Gastrocnemius medialis (tissue), 4 donors: ENCODE results near the gene GJC2. TPM values are rescaled to one million over a fixed set of nuclear protein-coding genes. Genes with fewer than 3 reads are reported as not detected.

ENCODE experiments used
- ATAC-seq, 2 donors: fragments of 150-250 bp; one replicate each; pipeline ENCODE4 v1.9.1; 2016
- DNase-seq, 2 donors: peaks; one replicate each; pipeline ENCODE4 v3.0.0-alpha.2; 2019
- H3K27ac ChIP-seq, 4 donors: fragments of 200-600 bp; sonication (generic); 1 replicate in 1 of 4; 2 replicates in 3 of 4; pipeline ENCODE4 v1.5.1; 2016 to 2018; ENCODE audit warnings: mild to moderate bottlenecking in 2 of 4, moderate library complexity in 1 of 4
- H3K27me3 ChIP-seq, 3 donors: fragments of 200-600 bp; sonication (generic) in 2 of 3; 1 replicate in 1 of 3; 2 replicates in 2 of 3; pipeline versions ENCODE4 v1.5.1 to v1.6.0; 2016 to 2019; ENCODE audit warnings: mild to moderate bottlenecking in 1 of 3, moderate library complexity in 1 of 3
- H3K36me3 ChIP-seq, 2 donors: fragments of 200-600 bp; sonication (generic) in 1 of 2; one replicate each; pipeline ENCODE4 v1.5.1; 2017 to 2018
- H3K4me1 ChIP-seq, 2 donors: fragments of 200-600 bp; sonication (generic) in 1 of 2; one replicate each; pipeline ENCODE4 v1.5.1; 2016 to 2017; ENCODE audit warnings: mild to moderate bottlenecking in 2 of 2
- H3K4me3 ChIP-seq, 4 donors: fragments of 200-600 bp; sonication (generic) in 3 of 4; 1 replicate in 1 of 4; 2 replicates in 3 of 4; pipeline ENCODE4 v1.5.1; 2016 to 2019; ENCODE audit warnings: mild to moderate bottlenecking in 2 of 4
- H3K9me3 ChIP-seq, 3 donors: fragments of 200-600 bp; sonication (generic) in 2 of 3; 1 replicate in 1 of 3; 2 replicates in 2 of 3; pipeline ENCODE4 v1.5.1; 2016 to 2019
- CTCF ChIP-seq, 5 experiments: fragments of 450-650 bp in 3 of 5; fragments of 200-600 bp in 2 of 5; sonication (generic) in 2 of 5; IDR thresholded peaks in 4 of 5; conservative IDR thresholded peaks in 1 of 5; 1 replicate in 4 of 5; 2 replicates in 1 of 5; pipeline ENCODE4 v1.5.1; 2016 to 2019; ENCODE audit warnings: antibody characterized with exemption in 5 of 5, mild to moderate bottlenecking in 3 of 5, moderate library complexity in 3 of 5
- POLR2A ChIP-seq, 2 donors: fragments of 450-650 bp; IDR thresholded peaks; one replicate each; pipeline ENCODE4 v1.6.1; 2017; ENCODE audit warnings: antibody characterized with exemption in 2 of 2, mild to moderate bottlenecking in 2 of 2, moderate library complexity in 2 of 2
- in situ Hi-C, 4 donors: fragments of 200-750 bp; cut with MboI; loops; one replicate each; pipeline versions ENCODE4 v1.15.0 to v1.8.0; 2017; ENCODE audit warnings: low sequenced_read_pairs in 4 of 4
- intact Hi-C: fragments of 100-400 bp; cut with DNase I; formaldehyde crosslinking; loops from one replicate; pipeline ENCODE4 v1.15.1; 2023; ENCODE audit warnings: low total_unique reads
- total RNA-seq, 4 donors: library from RNA; depleted of rRNA; stranded (reverse); fragments of >200 nt; gene quantifications; one replicate each; pipeline versions ENCODE4 v1.1.0 to v1.2.3, GENCODE V29; 2016

The GJC2 gene
- total RNA-seq, 4 donors from 2014 or later = 0.26 to 0.64 TPM; not detected in 2

- H3K9me3 ChIP-seq = no peaks in the 10 kb centered on the region
- in situ Hi-C loops = no loop called here
- H3K4me3 ChIP-seq = no peak overlapping the region
- DNase-seq (no peak), ATAC-seq (no peak)
- H3K4me1 ChIP-seq = no peaks in the 10 kb centered on the region
- peaks cover 3 to 20% (median 12%) of the 10 kb centered on the region in 3 donors for H3K27me3 ChIP-seq
- no peak overlapping the region for H3K27ac ChIP-seq
- intact Hi-C loops = no loop called here
- TF ChIP-seq POLR2A (IDR thresholded peaks at IDR 0.05) (no peak), CTCF (IDR thresholded peaks at IDR 0.05 in 4 of 5, conservative IDR thresholded peaks at IDR 0.05 in 1 of 5) (no peak)
- H3K36me3 ChIP-seq = no peaks in the 10 kb centered on the region
These were observed 5.2 kb downstream of the GJC2 start for GRCh38 chr1:228154670-228155571.

GRCh38 chr1:228155596-228156514, 6.1 kb downstream of the GJC2 start:
- Histone ChIP-seq H3K36me3 (no peaks in the 10 kb centered on the region), H3K27ac (no peak overlapping the region), H3K4me3 (no peak overlapping the region), H3K4me1 (no peaks in the 10 kb centered on the region), H3K27me3 (peaks cover 3 to 20% (median 12%) of the 10 kb centered on the region in 3 donors), H3K9me3 (no peaks in the 10 kb centered on the region)
- intact Hi-C loops = no loop called here
- TF ChIP-seq CTCF (IDR thresholded peaks at IDR 0.05 in 4 of 5, conservative IDR thresholded peaks at IDR 0.05 in 1 of 5) = no peak
- TF ChIP-seq POLR2A (IDR thresholded peaks at IDR 0.05) = no peak
- ATAC-seq (no peak), DNase-seq (no peak)
- in situ Hi-C loops = no loop called here

GRCh38 chr1:228156515-228156881, 6.8 kb downstream of the GJC2 start:
- in situ Hi-C loops = no loop called here
- no peak overlapping the region for H3K4me3 ChIP-seq
- intact Hi-C loops = no loop called here
- H3K27ac ChIP-seq = no peak overlapping the region
- no peaks in the 10 kb centered on the region for H3K9me3 ChIP-seq
- H3K36me3 ChIP-seq = no peaks in the 10 kb centered on the region
- H3K27me3 ChIP-seq = peaks cover 3 to 20% (median 12%) of the 10 kb centered on the region in 3 donors
- no peak for ATAC-seq
- peaks cover 0 to 2% of the 10 kb centered on the region in 2 donors for H3K4me1 ChIP-seq
- DNase-seq = no peak
- no peak for TF ChIP-seq CTCF (IDR thresholded peaks at IDR 0.05 in 4 of 5, conservative IDR thresholded peaks at IDR 0.05 in 1 of 5)

GRCh38 chr1:228156941-228157728, 7.4 kb downstream of the GJC2 start:
- Histone ChIP-seq H3K27ac (no peak overlapping the region), H3K27me3 (peaks cover 3 to 20% (median 12%) of the 10 kb centered on the region in 3 donors), H3K9me3 (no peaks in the 10 kb centered on the region), H3K4me1 (peaks cover under 1 to 8% of the 10 kb centered on the region in 2 donors), H3K36me3 (no peaks in the 10 kb centered on the region), H3K4me3 (no peak overlapping the region)
- ATAC-seq (no peak), DNase-seq (no peak)
- TF ChIP-seq POLR2A (IDR thresholded peaks at IDR 0.05) (no peak), CTCF (IDR thresholded peaks at IDR 0.05 in 4 of 5, conservative IDR thresholded peaks at IDR 0.05 in 1 of 5) (no peak)
- in situ Hi-C loops = no loop called here
- intact Hi-C loops = no loop called here
